Activated naive CD8-positive, alpha-beta T cell treated with anti-CD3 and anti-CD28 coated beads for 36 hours (primary cell): Measurements from ENCODE around the gene SYNE1. TPM values are rescaled to one million over a fixed set of nuclear protein-coding genes. Genes with fewer than 3 reads are reported as not detected.

ENCODE experiments used
- DNase-seq: peaks from one replicate; pipeline ENCODE4 v3.0.0; 2021
- H3K27ac Mint-ChIP-seq: one replicate; pipeline ENCODE4 v1.8.0; 2022; ENCODE audit warnings: mild to moderate bottlenecking, moderate library complexity, mixed read lengths
- H3K27me3 Mint-ChIP-seq: one replicate; pipeline ENCODE4 v1.8.0; 2022; ENCODE audit warnings: mild to moderate bottlenecking, mixed read lengths
- H3K36me3 Mint-ChIP-seq: one replicate; pipeline ENCODE4 v1.8.0; 2021; ENCODE audit warnings: mild to moderate bottlenecking, mixed read lengths
- H3K4me1 Mint-ChIP-seq: one replicate; pipeline ENCODE4 v1.8.0; 2021; ENCODE audit warnings: mixed read lengths
- H3K4me3 Mint-ChIP-seq: one replicate; pipeline ENCODE4 v1.8.0; 2022; ENCODE audit warnings: mild to moderate bottlenecking, moderate library complexity, mixed read lengths
- H3K9me3 Mint-ChIP-seq: one replicate; pipeline ENCODE4 v1.8.0; 2022; ENCODE audit warnings: mixed read lengths
- total RNA-seq, 2 experiments: library from RNA; stranded (reverse); gene quantifications; one replicate each; pipeline ENCODE4 v1.2.3, GENCODE V29; 2021

The SYNE1 gene
- total RNA-seq, 2 experiments from 2014 or later = 21.9 to 26.7 TPM

- H3K27ac Mint-ChIP-seq = no peak overlapping the region
- no peak overlapping the region for H3K4me3 Mint-ChIP-seq
- H3K4me1 Mint-ChIP-seq = no peaks in the 10 kb centered on the region
- peaks cover 4% of the 10 kb centered on the region for H3K9me3 Mint-ChIP-seq
- peaks cover 3% of the 10 kb centered on the region for H3K36me3 Mint-ChIP-seq
- no peak for DNase-seq
- peaks cover 20% of the 10 kb centered on the region for H3K27me3 Mint-ChIP-seq
These were observed 220.5 kb downstream of the SYNE1 start for GRCh38 chr6:152416652-152417051.

DNA sequence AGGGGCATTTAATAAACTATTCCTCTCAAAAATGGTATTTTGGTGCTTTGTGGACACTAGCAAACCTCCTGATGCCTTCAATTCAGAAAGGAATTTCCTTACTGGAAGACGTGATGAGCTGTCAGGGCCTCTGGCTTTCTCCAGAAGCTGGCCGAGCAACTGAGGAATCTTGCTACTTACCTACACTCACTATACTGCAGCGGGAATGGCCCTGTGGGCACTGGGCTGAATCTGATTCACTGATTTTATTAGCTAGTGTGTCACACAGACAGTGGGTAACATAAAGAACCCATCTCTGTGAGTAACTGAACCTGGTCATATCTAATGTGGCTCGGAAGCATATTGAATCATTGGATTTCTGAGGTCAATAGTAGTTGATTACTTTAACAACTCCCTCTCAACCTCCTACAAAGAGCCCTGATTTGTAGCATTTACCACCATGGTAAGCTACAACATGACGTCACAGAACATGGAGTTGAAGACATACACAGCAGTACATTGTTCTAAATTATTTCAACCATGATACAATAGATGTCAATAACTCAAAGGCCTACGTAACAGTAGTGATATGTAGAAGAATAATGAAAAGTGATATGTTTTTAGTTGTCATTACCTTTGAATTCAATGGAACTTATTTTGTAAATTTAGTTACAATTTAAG lies 232.1 kb downstream of the SYNE1 start:
- Mint-ChIP-seq H3K4me3 (no peak overlapping the region), H3K4me1 (no peaks in the 10 kb centered on the region), H3K9me3 (no peaks in the 10 kb centered on the region), H3K36me3 (no peaks in the 10 kb centered on the region), H3K27ac (no peak overlapping the region), H3K27me3 (no peaks in the 10 kb centered on the region)
- no peak for DNase-seq

DNA sequence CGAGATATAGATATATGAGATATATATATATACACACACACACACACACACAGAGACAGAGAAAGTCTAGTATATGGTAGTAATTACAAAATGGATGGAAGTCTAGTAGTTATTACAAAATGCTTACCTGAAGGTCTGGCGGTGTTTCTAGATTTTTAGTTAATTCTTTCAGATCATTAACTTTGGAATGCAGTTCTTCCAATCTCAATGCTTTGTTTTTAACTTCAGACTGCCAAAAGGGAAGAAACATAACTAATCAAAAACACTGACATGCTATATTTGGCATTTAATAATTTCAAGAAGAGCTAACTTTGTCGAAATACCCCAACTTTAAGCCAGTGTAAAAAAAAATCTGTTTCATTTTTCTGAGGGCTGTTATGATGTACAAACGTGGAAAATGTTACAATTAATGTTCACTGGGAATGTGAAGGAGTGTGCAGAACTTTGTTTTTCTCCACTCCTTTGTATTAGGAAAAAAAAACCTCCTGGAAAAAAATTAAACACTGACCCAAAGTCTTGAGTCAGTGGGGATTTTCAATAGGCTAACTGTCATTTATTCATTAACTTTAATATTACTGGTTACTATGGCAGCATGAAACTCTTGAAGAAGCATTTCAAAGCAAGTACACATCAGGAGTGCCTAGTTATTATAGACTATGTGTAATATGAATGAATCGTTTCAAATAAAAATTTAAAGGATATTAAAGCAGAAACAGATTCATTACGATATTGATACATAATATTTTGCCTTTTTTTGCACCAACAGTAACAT lies 232.9 kb downstream of the SYNE1 start:
- H3K27ac Mint-ChIP-seq = no peak overlapping the region
- H3K4me3 Mint-ChIP-seq = no peak overlapping the region
- H3K4me1 Mint-ChIP-seq = no peaks in the 10 kb centered on the region
- DNase-seq = no peak
- no peaks in the 10 kb centered on the region for H3K9me3 Mint-ChIP-seq
- no peaks in the 10 kb centered on the region for H3K27me3 Mint-ChIP-seq
- H3K36me3 Mint-ChIP-seq = no peaks in the 10 kb centered on the region

- Mint-ChIP-seq H3K36me3 (no peaks in the 10 kb centered on the region), H3K4me3 (no peak overlapping the region), H3K27ac (no peak overlapping the region), H3K9me3 (no peaks in the 10 kb centered on the region), H3K27me3 (no peaks in the 10 kb centered on the region), H3K4me1 (no peaks in the 10 kb centered on the region)
- DNase-seq = no peak
These were observed 234.4 kb downstream of the SYNE1 start for GRCh38 chr6:152402791-152403190.

DNA sequence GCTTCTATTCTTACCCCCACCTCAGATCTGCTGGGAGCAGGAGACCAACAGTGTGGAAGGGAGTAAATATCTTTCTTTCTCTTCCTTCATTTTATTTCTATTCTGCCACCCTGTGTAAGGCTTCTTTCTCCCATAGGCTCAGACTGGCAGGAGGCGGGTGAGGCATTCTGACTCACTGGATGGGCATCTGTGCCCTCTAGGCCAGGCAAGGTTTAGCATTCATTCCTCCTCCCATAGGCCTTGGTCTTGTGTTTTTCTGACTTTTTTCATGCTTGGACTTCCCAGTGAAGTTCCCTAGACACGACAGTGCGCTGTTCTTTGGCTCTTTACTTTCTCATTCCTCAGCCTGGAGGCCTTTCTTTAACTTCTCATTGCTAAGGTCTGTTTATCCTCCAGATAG lies 235.2 kb downstream of the SYNE1 start:
- Mint-ChIP-seq H3K9me3 (no peaks in the 10 kb centered on the region), H3K36me3 (no peaks in the 10 kb centered on the region), H3K27me3 (no peaks in the 10 kb centered on the region), H3K27ac (no peak overlapping the region), H3K4me3 (no peak overlapping the region), H3K4me1 (no peaks in the 10 kb centered on the region)
- DNase-seq = no peak

GRCh38 chr6:152399399-152399798 lies 237.8 kb downstream of the SYNE1 start:
- no peak overlapping the region for H3K4me3 Mint-ChIP-seq
- DNase-seq = no peak
- no peaks in the 10 kb centered on the region for H3K4me1 Mint-ChIP-seq
- no peaks in the 10 kb centered on the region for H3K9me3 Mint-ChIP-seq
- peaks cover under 1% of the 10 kb centered on the region for H3K27me3 Mint-ChIP-seq
- no peaks in the 10 kb centered on the region for H3K36me3 Mint-ChIP-seq
- H3K27ac Mint-ChIP-seq = no peak overlapping the region

DNA sequence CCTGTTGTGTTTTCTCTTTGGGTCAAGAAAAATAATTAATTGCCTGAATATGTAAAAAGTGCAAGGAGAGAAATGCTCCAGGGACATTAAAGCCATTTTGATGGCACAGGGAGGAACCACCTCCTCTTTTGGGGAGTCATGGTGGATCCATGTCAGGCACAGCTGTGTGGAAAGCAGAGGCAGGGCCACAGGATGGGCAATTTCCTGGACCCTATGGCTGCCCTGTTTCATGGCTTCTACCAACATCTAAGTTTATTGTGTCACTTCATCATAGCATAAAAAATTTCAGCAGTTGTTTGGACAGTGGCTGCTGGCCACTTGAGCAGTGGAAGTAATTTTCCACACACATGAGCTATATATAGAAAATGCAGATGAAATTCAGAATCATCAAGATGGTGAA lies 238.2 kb downstream of the SYNE1 start:
- H3K36me3 Mint-ChIP-seq = no peaks in the 10 kb centered on the region
- H3K4me1 Mint-ChIP-seq = no peaks in the 10 kb centered on the region
- H3K27me3 Mint-ChIP-seq = peaks cover 3% of the 10 kb centered on the region
- H3K27ac Mint-ChIP-seq = no peak overlapping the region
- H3K4me3 Mint-ChIP-seq = no peak overlapping the region
- H3K9me3 Mint-ChIP-seq = no peaks in the 10 kb centered on the region
- no peak for DNase-seq

- Mint-ChIP-seq H3K4me1 (no peaks in the 10 kb centered on the region), H3K36me3 (no peaks in the 10 kb centered on the region), H3K27ac (no peak overlapping the region), H3K4me3 (no peak overlapping the region), H3K27me3 (peaks cover 3% of the 10 kb centered on the region), H3K9me3 (no peaks in the 10 kb centered on the region)
- no peak for DNase-seq
These were observed 238.8 kb downstream of the SYNE1 start for GRCh38 chr6:152398316-152398715.

GRCh38 chr6:152394303-152394702 lies 242.9 kb downstream of the SYNE1 start:
- Mint-ChIP-seq H3K4me1 (no peaks in the 10 kb centered on the region), H3K27ac (no peak overlapping the region), H3K36me3 (no peaks in the 10 kb centered on the region), H3K4me3 (no peak overlapping the region), H3K27me3 (peaks cover 7% of the 10 kb centered on the region), H3K9me3 (no peaks in the 10 kb centered on the region)
- DNase-seq = no peak

DNA sequence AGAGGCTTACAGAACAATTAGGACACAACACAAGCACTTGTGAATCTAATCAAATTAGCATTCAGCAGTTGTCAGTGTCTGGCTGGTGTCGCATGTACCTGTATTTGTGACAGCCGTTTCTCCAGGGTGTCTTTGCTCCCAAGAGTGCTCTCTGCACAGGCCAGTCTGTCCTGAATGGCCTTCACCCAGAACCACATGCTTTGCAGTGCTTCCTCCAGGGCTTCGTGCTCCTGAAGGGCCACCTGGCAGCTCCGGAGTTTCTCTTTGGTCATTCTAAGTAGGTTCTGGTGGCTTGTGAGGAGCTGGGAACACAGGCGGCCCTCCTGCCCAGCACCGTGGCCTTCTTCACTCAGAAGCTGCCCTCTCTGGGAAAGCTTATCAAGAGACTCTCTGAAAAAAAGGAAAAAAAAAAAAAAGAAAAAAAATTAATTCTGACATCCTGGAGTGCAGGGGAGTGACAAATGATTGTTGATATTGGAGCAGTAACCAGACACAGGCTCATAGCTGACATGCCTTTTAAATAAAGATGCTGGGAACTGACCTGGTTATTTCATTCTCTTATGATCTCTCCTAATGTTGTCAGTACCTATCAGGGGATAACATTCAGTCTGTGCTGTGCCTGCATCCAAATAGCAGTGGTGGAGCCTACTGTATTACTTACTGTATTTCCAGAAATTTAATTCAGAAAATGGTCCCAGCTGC lies 245.8 kb downstream of the SYNE1 start:
- Mint-ChIP-seq H3K4me1 (no peaks in the 10 kb centered on the region), H3K27me3 (peaks cover 10% of the 10 kb centered on the region), H3K9me3 (no peaks in the 10 kb centered on the region), H3K27ac (no peak overlapping the region), H3K4me3 (no peak overlapping the region), H3K36me3 (no peaks in the 10 kb centered on the region)
- DNase-seq = no peak

DNA sequence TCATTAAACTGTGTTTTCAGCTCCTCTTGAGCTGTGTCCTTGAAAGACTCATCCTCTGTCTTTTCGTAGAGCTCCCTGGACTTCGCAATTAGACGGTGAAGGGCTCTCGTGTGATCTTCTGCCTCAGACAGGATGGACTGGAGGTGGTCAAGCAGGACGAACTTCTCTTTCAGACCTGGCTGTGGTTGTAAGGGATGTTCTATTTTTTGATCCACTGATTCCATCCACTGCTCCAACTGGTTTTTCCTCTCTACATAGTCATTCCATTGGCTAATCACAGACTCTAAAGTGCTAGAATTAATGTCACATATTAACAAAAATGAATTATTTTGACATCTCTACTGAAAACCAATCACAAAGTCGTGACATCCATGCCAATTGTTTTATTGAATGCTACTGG lies 250.1 kb downstream of the SYNE1 start:
- Mint-ChIP-seq H3K4me1 (no peaks in the 10 kb centered on the region), H3K27ac (no peak overlapping the region), H3K9me3 (no peaks in the 10 kb centered on the region), H3K27me3 (peaks cover 22% of the 10 kb centered on the region), H3K36me3 (no peaks in the 10 kb centered on the region), H3K4me3 (no peak overlapping the region)
- DNase-seq = no peak

- H3K4me1 Mint-ChIP-seq = no peaks in the 10 kb centered on the region
These were observed 251.0 kb downstream of the SYNE1 start for GRCh38 chr6:152386131-152386530.

GRCh38 chr6:152380993-152381898 lies 255.9 kb downstream of the SYNE1 start:
- Mint-ChIP-seq H3K27me3 (peaks cover 20% of the 10 kb centered on the region), H3K36me3 (no peaks in the 10 kb centered on the region), H3K27ac (no peak overlapping the region), H3K4me1 (no peaks in the 10 kb centered on the region), H3K9me3 (no peaks in the 10 kb centered on the region), H3K4me3 (no peak overlapping the region)
- DNase-seq = no peak

More at GRCh38 chr6:152386131-152386530, 251.0 kb downstream of the SYNE1 start:
- peaks cover 23% of the 10 kb centered on the region for H3K27me3 Mint-ChIP-seq
- no peaks in the 10 kb centered on the region for H3K36me3 Mint-ChIP-seq
- no peak overlapping the region for H3K27ac Mint-ChIP-seq
- no peak overlapping the region for H3K4me3 Mint-ChIP-seq
- H3K9me3 Mint-ChIP-seq = no peaks in the 10 kb centered on the region
- DNase-seq = no peak

DNA sequence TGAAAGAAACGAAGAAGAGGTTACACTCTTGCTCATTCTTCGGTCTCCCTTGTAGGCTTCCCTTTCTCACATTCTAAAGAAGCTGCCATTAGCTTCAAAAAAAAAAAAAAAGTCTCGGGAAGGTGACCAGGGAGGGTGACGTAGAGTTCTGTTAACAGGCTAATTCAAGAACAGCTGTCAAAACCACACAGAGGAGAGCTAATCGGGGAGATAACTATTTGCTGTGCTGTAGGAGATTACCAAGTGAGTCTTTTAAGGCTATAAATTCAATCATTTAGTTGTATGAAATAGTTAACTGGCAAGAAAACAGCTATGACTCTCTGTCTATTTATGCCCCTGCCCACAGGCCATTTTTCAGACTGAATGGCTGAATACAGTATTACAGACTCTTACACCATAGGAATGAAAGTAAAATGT lies 256.8 kb downstream of the SYNE1 start:
- Mint-ChIP-seq H3K4me3 (no peak overlapping the region), H3K9me3 (no peaks in the 10 kb centered on the region), H3K4me1 (no peaks in the 10 kb centered on the region), H3K27me3 (peaks cover 20% of the 10 kb centered on the region), H3K27ac (no peak overlapping the region), H3K36me3 (no peaks in the 10 kb centered on the region)
- DNase-seq = no peak

GRCh38 chr6:152379423-152379822 lies 257.7 kb downstream of the SYNE1 start:
- H3K9me3 Mint-ChIP-seq = no peaks in the 10 kb centered on the region

More at GRCh38 chr6:152379423-152379822, 257.7 kb downstream of the SYNE1 start:
- no peaks in the 10 kb centered on the region for H3K4me1 Mint-ChIP-seq
- H3K4me3 Mint-ChIP-seq = no peak overlapping the region
- H3K36me3 Mint-ChIP-seq = no peaks in the 10 kb centered on the region
- H3K27me3 Mint-ChIP-seq = peaks cover 20% of the 10 kb centered on the region
- no peak overlapping the region for H3K27ac Mint-ChIP-seq
- no peak for DNase-seq
